ENCODE measurements around the gene TRDMT1. TPM values are rescaled to one million over a fixed set of nuclear protein-coding genes. Genes with fewer than 3 reads are reported as not detected.

The TRDMT1 gene
- total RNA-seq, 1 experiment from 2014 or later: 20.2 TPM

DNA sequence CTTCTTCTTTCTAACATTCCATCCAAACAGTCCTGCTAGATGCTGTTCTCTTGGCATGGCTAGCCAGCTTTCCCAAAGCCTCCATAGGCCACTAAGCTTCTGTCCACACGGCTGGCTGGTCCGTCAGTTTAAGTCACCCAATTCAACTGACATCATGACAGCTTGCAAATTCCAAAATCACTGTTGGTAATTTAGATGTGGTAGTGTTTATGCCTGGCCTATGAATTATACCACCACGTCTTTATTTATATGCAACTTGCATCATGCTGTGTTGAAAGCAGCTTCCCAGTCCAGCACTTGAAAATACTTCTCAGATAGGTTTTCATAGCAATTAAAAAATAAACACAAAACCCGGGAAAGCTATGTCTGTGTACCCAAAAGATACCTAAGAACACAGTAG, 24.3 kb upstream of the TRDMT1 start:
- H4K20me1 ChIP-seq (ENCODE audit: control insufficient read depth, insufficient read depth, insufficient read length): no peaks in the 10 kb centered on the region
- no peaks in the 10 kb centered on the region for H3K79me2 ChIP-seq (ENCODE audit: insufficient read depth, low read length)
- no peaks in the 10 kb centered on the region for H3K79me1 ChIP-seq (ENCODE audit: insufficient read depth, low read depth, low read length, poor library complexity, severe bottlenecking)
- H3T11ph ChIP-seq (ENCODE audit: low read length): no peak overlapping the region
- peaks cover 16% of the 10 kb centered on the region for H3K23me2 ChIP-seq (ENCODE audit: insufficient read length, low read depth, low read length, poor library complexity, severe bottlenecking)
- no peak overlapping the region for H3K4ac ChIP-seq (ENCODE audit: low read depth, low read length)
- H3K27me3 Mint-ChIP-seq (ENCODE audit: low read depth): peaks cover 28% of the 10 kb centered on the region
- H3K4me1 Mint-ChIP-seq: peaks cover 32 to 37% of the 10 kb centered on the region in 2 experiments
- no peak overlapping the region for H2AFZ ChIP-seq (ENCODE audit: low read length)
- H3K9ac ChIP-seq (ENCODE audit: extremely low read depth, insufficient read length, low read length): no peak overlapping the region
- H3K27ac Mint-ChIP-seq: no peak overlapping the region
- H3K23ac ChIP-seq (ENCODE audit: insufficient read length, low read depth, low read length): no peak overlapping the region
- WGBS (ENCODE audit: extremely low coverage, insufficient read length, low lambda C conversion rate): no CpG with 5 or more reads among the region's 4 CpGs
- no peak overlapping the region for H3K27ac ChIP-seq (ENCODE audit: insufficient read length, low read depth, low read length)
- DNase-seq: no peak
- H2BK12ac ChIP-seq (ENCODE audit: insufficient read length, low read depth, low read length): no peak overlapping the region
- H3K36me3 Mint-ChIP-seq (ENCODE audit: insufficient read depth in 1 of 3, low read depth in 3 of 3): 0 out of 7 replicates have a peak, but pooled peaks cover 0 to under 1% (median 0%) of the 10 kb centered on the region in 3 experiments
- no peaks in the 10 kb centered on the region; a peak in 1 of 5 replicates for H3K9me3 Mint-ChIP-seq
- H2BK5ac ChIP-seq (ENCODE audit: insufficient read length, low read length): no peak overlapping the region
- no peak overlapping the region for H2BK15ac ChIP-seq (ENCODE audit: low read depth, low read length)
- no peak overlapping the region for H4K91ac ChIP-seq (ENCODE audit: insufficient read length, low read depth, low read length)
- H4K5ac ChIP-seq (ENCODE audit: insufficient read length, low read depth, low read length): no peak overlapping the region
- no peaks in the 10 kb centered on the region for H3K9me3 ChIP-seq (ENCODE audit: control insufficient read depth, low read depth, low read length)
- no peak overlapping the region for H2BK120ac ChIP-seq (ENCODE audit: low read depth, low read length, poor library complexity, severe bottlenecking)
- no peak overlapping the region for H4K8ac ChIP-seq (replicated peaks; ENCODE audit: insufficient read length, low read depth, low read length)
- no peak overlapping the region for H2AK5ac ChIP-seq (ENCODE audit: insufficient read length, low read length)
- peaks cover 7% of the 10 kb centered on the region; the same call in 1 of the 2 replicates for H3K27me3 ChIP-seq (ENCODE audit: insufficient read depth, low read length)
- TF ChIP-seq CTCF (conservative IDR thresholded peaks at IDR 0.05): no peak
- H3K56ac ChIP-seq (ENCODE audit: insufficient read length, low read depth, low read length): no peak overlapping the region
- H3K4me2 ChIP-seq (ENCODE audit: insufficient read depth, insufficient read length, low read length): no peak overlapping the region
- peaks cover 4% of the 10 kb centered on the region; the same call in 1 of the 2 replicates for H3K4me1 ChIP-seq (ENCODE audit: insufficient read depth, low read length)
- H2BK20ac ChIP-seq (ENCODE audit: low read depth, low read length, poor library complexity, severe bottlenecking): no peak overlapping the region
- no peak overlapping the region for H3K4me3 Mint-ChIP-seq
- H3K18ac ChIP-seq (ENCODE audit: insufficient read length, low read depth, low read length): no peak overlapping the region
- H3K14ac ChIP-seq (ENCODE audit: insufficient read depth, low read length): no peak overlapping the region

Measured in H9 (cell line).